GM12878 (cell line): ENCODE measurements around the gene ADAP1. TPM values are rescaled to one million over a fixed set of nuclear protein-coding genes. Genes with fewer than 3 reads are reported as not detected.

Experiments used
- ATAC-seq: fragments of 200-7000 bp; cut with Tn5 transposase; 3 replicates; pipeline ENCODE4 v1.9.1; 2020; ENCODE audit warnings: mild to moderate bottlenecking, moderate library complexity
- BruUV-seq: library from RNA; stranded (reverse); fragments of 400-500 nt; replicated peaks from 2 replicates; lab custom pipeline; 2021; lab: Mats Ljungman, UMichigan
- CTCF ChIA-PET: fragments of 300-600 bp; sonication (Branson Sonifier 250); formaldehyde crosslinking; extraction: SDS; loops from one replicate; lab custom pipeline; 2021; ENCODE audit warnings: inconsistent platforms; lab: Yijun Ruan, JAX
- POLR2A ChIA-PET: fragments of 350-600 bp; formaldehyde crosslinking; extraction: SDS; loops from one replicate; lab custom pipeline; 2021; ENCODE audit warnings: inconsistent platforms; lab: Charles Lee
- RAD21 ChIA-PET: fragments of 300-600 bp; sonication (Branson Sonifier 250); formaldehyde crosslinking; loops from one replicate; lab custom pipeline; 2023; ENCODE audit warnings: antibody characterized with exemption; ENCODE audit not compliant: unreplicated experiment; lab: Charles Lee
- SMC1A ChIA-PET: fragments of 300-600 bp; sonication (Branson Sonifier 250); formaldehyde crosslinking; loops from one replicate; lab custom pipeline; 2023; ENCODE audit not compliant: unreplicated experiment, uncharacterized antibody; lab: Charles Lee
- DNase-seq: peaks from one replicate; pipeline ENCODE4 v3.0.0-alpha.2; 2011; ENCODE audit warnings: low read depth, low spot score
- FAIRE-seq: peaks from 3 replicates; lab custom pipeline; 2011; peaks lifted over from hg19 to GRCh38; lab: Jason Lieb, UNC
- H2AFZ ChIP-seq: 2 replicates; pipeline ENCODE4 v1.6.0; 2011; ENCODE audit warnings: low read depth, low read length, control low read depth; ENCODE audit not compliant: control insufficient read depth
- H3K27ac ChIP-seq: 2 replicates; pipeline ENCODE4 v1.5.1; 2011; ENCODE audit warnings: control low read depth; ENCODE audit not compliant: control insufficient read depth, insufficient read depth
- H3K27me3 ChIP-seq, 2 experiments: replicated peaks in 1 of 2; 2 replicates each; pipeline versions ENCODE4 v1.6.0 to v1.6.1; 2011; ENCODE audit warnings: low read length in 1 of 2; ENCODE audit not compliant: control insufficient read depth in 2 of 2, insufficient read depth in 2 of 2
- H3K36me3 ChIP-seq, 2 experiments: 2 replicates each; pipeline ENCODE4 v1.5.1; 2011; ENCODE audit warnings: low read length in 1 of 2; ENCODE audit not compliant: control insufficient read depth in 2 of 2, insufficient read depth in 2 of 2
- H3K4me1 ChIP-seq: 2 replicates; pipeline ENCODE4 v1.6.1; 2011; ENCODE audit warnings: mild to moderate bottlenecking, low read length, moderate library complexity, mixed read lengths; ENCODE audit not compliant: control insufficient read depth, insufficient read depth
- H3K4me2 ChIP-seq: 2 replicates; pipeline ENCODE4 v1.6.0; 2011; ENCODE audit warnings: control low read depth; ENCODE audit not compliant: control insufficient read depth, insufficient read depth
- H3K4me3 ChIP-seq: fragments of 200-600 bp; sonication (generic); 2 replicates; pipeline ENCODE4 v1.5.1; 2016
- H3K79me2 ChIP-seq: 2 replicates; pipeline ENCODE4 v1.6.0; 2011; ENCODE audit warnings: low read length; ENCODE audit not compliant: control insufficient read depth, insufficient read depth
- H3K9ac ChIP-seq: 2 replicates; pipeline ENCODE4 v1.8.0; 2011; ENCODE audit warnings: low read length, control low read depth, mixed read lengths; ENCODE audit not compliant: control insufficient read depth, insufficient read depth
- H3K9me3 ChIP-seq: replicated peaks from 3 replicates; pipeline ENCODE4 v1.5.1; 2011; ENCODE audit warnings: mild to moderate bottlenecking, low read length; ENCODE audit not compliant: control insufficient read depth, insufficient read depth
- H4K20me1 ChIP-seq: 2 replicates; pipeline ENCODE4 v1.6.0; 2011; ENCODE audit not compliant: control insufficient read depth, insufficient read depth
- IRF4 ChIP-seq: IDR thresholded peaks from 2 replicates; pipeline ENCODE4 v1.6.1; 2011; ENCODE audit warnings: low read depth, low read length
- RAD51 ChIP-seq: fragments of 450-650 bp; IDR thresholded peaks from 2 replicates; pipeline ENCODE4 v1.6.1; 2016; ENCODE audit warnings: moderate library complexity, mild to moderate bottlenecking, inconsistent platforms
- TCF12 ChIP-seq: IDR thresholded peaks from 2 replicates; pipeline ENCODE4 v1.6.1; 2011; ENCODE audit warnings: low read depth, mild to moderate bottlenecking, low read length
- WGBS: methylation state at CpG from one replicate; pipeline ENCODE4 v1.1.6; 2016; ENCODE audit warnings: low lambda C conversion rate; ENCODE audit not compliant: insufficient replicate concordance, insufficient coverage; ENCODE audit errors: missing lambda C conversion rate; 5-methylcytosine and 5-hydroxymethylcytosine counted together
- in situ Hi-C: fragments of 300-500 bp; cut with MboI; formaldehyde crosslinking; loops from 9 replicates; pipeline ENCODE4 v1.14.3; 2018; ENCODE audit warnings: mixed read lengths
- intact Hi-C: fragments of 100-400 bp; cut with micrococcal nuclease; formaldehyde crosslinking; loops from one replicate; pipeline ENCODE4 v1.14.2; 2022; ENCODE audit not compliant: unreplicated experiment
- polyA plus RNA-seq, 11 experiments: library from polyadenylated mRNA; depleted of rRNA in 4 of 11; unstranded in 6 of 11; stranded (reverse) in 5 of 11; fragments of >200 nt; fragmentation: Nextera tagmentation in 4 of 11; fragmentation: Illumina TruSeq in 1 of 11; extraction: Ambion mirVana in 4 of 11; extraction: Trizol in 1 of 11; gene quantifications; 1 replicate in 1 of 11; 2 replicates in 10 of 11; pipeline versions ENCODE4 v1.2.1 to v1.2.3, GENCODE V29; 2011 to 2016; ENCODE audit warnings: inconsistent platforms in 2 of 11, missing spikeins in 2 of 11, low read depth in 1 of 11
- total RNA-seq, 4 experiments: library from RNA; depleted of rRNA in 3 of 4; stranded (reverse); fragments of >200 nt in 3 of 4; fragmentation: Illumina TruSeq in 1 of 4; extraction: Trizol in 1 of 4; gene quantifications; 2 replicates each; pipeline versions ENCODE4 v1.2.1 to v1.2.3, GENCODE V29; 2013 to 2021

The ADAP1 gene
- total and polyA plus RNA-seq, 10 of the 15 experiments (the other 5 are each of a cell fraction or from before 2014, with no cell fraction given): 0.22 to 44.2 (median 22.0) TPM; not detected in 1

GRCh38 chr7:994592-995308 lies 40.3 kb upstream of the ADAP1 start:
- FAIRE-seq: no peak
- TF ChIP-seq TCF12 (0 out of 2 replicates have a peak, but pooled peaks have one; percentile 25), RAD51 (no peak), IRF4 (no peak)
- no peak overlapping the region for H3K4me3 ChIP-seq
- intact Hi-C loops: loop anchor here (5.0 kb wide), 1 partner anchor 93 kb away; the partner anchor contains the start of gene GPER1
- ChIA-PET SMC1A (interaction anchor here (0.9 to 6.2 kb wide), 13 partner anchors 16 to 188 kb away, joined by 3 to 121 read pairs (median 18); partner anchors contain the start of genes GPER1 and GPR146), CTCF (interaction anchor here (0.9 to 9.3 kb wide), 16 partner anchors 19 to 188 kb away, joined by 3 to 280 read pairs (median 27); partner anchors contain the start of genes COX19 and GPR146), RAD21 (interaction anchor here (0.6 to 4.8 kb wide), 15 partner anchors 11 to 251 kb away, joined by 3 to 196 read pairs (median 10); partner anchors contain the start of genes COX19 and GPR146), POLR2A (interaction anchor here (1.1 to 3.6 kb wide), 3 partner anchors 16 to 91 kb away, joined by 3 to 29 read pairs (median 14); no protein-coding TSS in a partner anchor)
- no peaks in the 10 kb centered on the region for H4K20me1 ChIP-seq
- H2AFZ ChIP-seq: no peak overlapping the region
- peaks cover 9% of the 10 kb centered on the region for H3K4me1 ChIP-seq
- no peak overlapping the region for H3K9ac ChIP-seq
- H3K4me2 ChIP-seq: no peak overlapping the region
- in situ Hi-C loops: loop anchor here (5.0 kb wide), 2 partner anchors 68 to 183 kb away; no protein-coding TSS in a partner anchor
- no peak for DNase-seq
- WGBS: 49% methylated on average over 28 of the region's 28 CpGs
- H3K27ac ChIP-seq: no peak overlapping the region
- H3K36me3 ChIP-seq: peaks cover 3 to 9% of the 10 kb centered on the region in 2 experiments; a peak in 3 of 4 replicates
- H3K9me3 ChIP-seq: no peaks in the 10 kb centered on the region
- ATAC-seq: no peak
- no TSS peak for BruUV-seq
- H3K79me2 ChIP-seq: no peaks in the 10 kb centered on the region
- H3K27me3 ChIP-seq: no peaks in the 10 kb centered on the region
